GM18870 (cell line): ENCODE data around the gene ATG7.

Experiments used
- ATAC-seq: cut with Tn5 transposase; IDR thresholded peaks from one replicate; pipeline ENCODE4 v1.9.1; 2021; ENCODE audit warnings: moderate library complexity; ENCODE audit not compliant: unreplicated experiment

The ATG7 gene

DNA sequence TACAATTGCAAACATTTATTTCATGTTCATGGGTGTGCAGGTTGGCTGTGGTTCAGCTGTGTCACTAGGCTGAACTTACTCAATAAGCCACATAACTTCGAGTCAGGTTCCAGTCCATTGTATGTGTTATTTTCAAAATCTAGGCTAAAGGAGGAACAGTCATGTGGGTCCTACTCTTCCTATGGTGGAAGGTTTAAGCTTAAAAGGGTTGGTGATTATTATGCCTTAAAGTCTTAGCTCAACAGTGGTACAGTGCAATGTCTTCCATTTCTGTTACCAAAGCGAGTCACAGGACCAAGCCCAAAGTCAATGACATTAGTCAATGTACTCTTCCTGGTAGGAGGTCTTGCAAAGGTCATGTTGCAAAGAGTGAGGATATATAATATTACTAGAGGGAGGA lies 78.2 kb downstream of the ATG7 start:
- no peak for ATAC-seq

DNA sequence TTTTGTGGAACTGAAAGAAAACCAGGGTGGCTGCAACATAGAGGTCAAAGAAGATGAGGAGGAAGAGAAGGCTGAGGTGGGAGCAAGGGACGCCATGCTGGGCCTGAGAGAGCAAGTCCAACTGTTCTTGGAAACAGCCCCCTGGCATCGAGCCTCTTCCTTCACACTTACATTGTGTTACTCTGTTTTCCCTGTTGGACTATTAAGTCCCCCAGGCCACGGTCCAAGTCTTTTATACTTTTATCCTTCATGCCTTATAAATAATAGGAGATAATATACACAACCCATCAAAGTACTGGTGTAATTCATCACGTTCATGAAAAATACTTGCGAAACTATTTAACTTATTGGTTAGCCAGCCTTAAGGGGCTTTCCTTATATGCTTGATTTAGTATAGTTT lies 79.3 kb downstream of the ATG7 start:
- ATAC-seq = no peak

DNA sequence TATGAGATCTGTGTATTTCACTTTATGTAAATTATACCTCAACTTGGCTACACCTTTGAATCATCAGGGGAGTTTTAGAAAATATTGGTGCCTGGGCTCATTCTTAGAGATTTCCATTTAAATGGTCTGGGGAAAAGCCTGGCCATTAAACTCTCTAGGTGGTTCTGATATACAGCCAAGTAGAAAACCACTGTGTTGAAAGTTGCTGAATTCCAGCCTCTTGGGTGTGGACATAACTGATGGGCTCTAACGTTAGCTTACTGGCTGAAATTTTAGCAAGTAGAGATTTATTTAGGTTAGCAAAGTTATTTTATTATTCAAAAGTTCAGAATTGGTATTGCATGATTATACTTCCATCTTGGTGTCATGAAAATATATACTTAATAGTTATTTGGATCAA lies 84.1 kb downstream of the ATG7 start:
- ATAC-seq = no peak

DNA sequence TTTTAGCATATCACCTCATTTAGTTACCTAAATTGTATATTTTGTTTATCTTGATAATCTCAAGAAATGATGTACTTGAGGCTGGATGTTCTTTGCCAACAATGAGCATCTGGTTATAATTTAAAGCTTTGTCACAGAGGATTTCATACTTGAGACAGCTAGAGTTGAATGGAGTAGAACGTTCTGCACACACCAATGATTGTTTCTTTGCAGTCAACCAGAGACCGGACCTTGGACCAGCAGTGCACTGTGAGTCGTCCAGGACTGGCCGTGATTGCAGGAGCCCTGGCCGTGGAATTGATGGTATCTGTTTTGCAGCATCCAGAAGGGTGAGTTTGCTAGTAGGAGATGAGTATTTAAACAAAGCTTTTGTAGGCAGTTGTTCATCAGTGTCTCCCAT lies 90.4 kb downstream of the ATG7 start:
- ATAC-seq = no peak

DNA sequence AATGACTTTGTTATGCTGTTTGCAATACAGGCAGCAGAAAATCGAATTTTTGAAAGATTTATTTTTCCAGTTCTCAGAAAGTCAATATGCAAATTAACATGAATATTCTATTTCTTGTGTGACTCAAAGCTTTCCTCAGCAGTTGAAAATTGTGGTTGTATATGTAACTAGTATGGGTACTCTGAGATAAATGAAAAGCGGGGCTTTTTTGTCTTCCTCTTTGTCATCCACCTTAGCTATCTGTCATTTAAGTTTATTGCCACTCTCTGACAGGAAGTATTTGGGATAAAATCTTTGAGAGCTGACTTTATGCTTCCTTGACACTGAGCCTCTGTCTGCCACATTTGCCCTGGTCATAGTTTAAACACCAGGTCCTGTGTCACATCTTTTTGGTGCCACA lies 91.5 kb downstream of the ATG7 start:
- ATAC-seq = no peak

DNA sequence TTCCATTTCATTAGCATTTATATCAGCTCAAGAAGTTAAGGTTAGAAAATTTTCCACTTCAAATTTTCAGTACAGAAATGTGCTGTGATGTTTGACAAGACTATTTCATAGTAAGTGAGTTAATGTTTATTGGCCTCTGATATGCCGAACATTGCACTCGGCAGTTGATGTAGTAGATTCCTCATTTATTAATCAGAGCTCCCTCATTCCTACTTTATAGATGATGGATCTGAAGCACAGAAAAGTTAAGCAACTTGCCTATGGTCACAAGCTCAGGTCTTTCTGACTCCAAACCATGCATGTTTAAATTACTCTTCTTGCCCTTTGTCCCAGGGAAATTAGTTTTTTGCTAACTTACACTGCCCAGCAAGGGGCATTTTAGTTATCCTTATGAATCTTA lies 92.0 kb downstream of the ATG7 start:
- no peak for ATAC-seq

DNA sequence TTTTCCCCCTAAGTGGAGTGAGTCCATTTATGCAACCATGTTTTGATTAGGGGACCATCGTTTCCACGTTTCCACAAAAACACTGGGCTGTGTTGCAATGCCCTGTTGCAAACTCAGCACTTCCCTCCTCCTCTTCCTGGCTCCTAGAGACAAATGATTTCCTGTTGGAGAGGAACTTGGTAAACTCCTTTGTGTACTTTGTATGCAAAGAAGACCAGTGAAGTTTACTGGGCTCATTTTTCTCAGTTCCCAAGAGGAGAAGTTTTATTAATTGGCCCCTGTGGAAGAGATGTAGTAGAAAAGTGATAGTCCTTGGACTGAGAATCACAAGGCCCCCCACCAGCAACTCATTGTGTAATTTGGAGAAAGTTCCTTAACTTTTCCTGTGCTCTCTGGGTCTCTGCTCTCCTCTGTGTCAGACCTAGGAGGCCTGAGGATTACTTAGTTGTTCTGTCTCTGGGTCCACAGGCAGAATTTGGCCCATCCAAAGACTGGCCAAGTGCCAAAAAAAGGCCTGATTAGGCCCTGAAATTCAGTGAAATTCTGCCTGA lies 95.0 kb downstream of the ATG7 start:
- no peak for ATAC-seq

DNA sequence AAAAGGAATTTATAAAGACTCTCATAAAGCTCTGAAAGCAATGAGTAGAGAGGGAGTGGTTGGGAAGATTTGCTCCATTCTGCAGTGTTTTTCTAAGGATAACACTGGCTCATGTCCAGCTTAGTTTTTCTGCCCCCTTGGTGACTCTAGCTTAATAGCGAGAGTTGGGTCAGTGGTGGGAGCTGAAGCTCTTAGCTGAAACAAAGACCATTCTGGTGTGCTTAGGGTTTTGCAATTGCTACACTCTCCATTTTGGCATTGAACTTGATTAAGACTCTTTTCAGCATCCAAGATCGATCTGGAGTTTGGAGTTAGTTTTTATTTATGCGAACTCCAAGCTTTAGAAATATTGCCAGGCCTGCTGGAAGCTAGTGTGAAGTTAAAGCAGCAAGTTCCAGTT lies 98.0 kb downstream of the ATG7 start:
- ATAC-seq = no peak

DNA sequence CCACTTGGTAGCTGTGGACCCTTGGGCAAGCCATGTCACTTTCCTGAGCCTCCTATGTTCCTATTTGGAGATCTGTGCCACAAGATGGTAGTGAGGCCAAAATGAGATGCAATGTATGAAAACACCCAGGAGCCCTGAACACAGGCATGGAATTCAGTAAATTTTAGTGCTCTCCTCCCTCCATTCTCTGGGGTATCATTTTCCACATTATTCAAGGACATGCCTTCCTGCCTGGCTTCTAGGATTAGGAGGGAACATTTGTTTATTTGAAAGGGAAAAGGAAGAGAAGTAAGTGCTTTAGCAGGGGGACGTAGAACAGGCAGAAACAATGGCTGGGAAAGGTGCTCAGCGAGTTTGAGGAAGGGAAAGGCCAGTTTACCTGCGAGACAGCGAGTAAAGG lies 98.8 kb downstream of the ATG7 start:
- no peak for ATAC-seq

DNA sequence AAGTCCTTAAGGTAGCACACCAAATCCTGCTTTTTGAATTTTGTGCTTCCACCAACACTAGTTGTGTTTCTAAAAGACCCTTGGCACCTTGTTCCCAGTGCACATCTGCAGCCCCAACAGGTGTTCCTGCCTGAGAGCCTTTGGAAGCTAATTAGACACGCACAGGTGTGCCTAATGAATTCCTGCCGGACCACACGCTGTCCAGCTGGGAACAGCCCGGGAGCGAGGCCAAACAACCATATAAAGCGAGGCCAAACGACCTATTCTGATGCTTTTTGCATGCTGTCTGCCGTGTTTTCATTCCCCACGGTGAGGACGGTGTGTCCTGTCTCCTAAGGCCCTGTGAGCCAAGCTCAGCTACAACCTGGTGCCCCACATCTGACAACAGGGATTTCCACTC lies 99.5 kb downstream of the ATG7 start:
- ATAC-seq = no peak

DNA sequence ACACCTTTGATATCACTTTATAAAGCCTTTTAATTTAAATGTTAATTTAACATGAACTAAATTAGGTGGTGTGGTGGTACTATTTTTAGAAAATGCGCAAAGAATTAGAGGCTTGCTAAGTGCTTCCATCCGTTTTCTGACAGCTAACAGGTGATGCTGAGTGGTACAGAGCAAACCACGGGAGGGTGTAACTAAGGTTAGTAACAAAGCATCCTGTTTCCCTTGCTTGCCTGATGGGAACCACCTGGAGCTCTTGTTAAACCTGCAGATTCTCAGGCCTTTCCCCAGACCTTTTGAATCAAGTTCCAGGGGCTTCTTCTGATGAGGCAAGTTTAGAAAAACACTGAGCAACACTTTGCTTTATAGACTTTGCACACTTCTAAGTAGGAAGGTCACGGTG lies 101.0 kb downstream of the ATG7 start:
- no peak for ATAC-seq

DNA sequence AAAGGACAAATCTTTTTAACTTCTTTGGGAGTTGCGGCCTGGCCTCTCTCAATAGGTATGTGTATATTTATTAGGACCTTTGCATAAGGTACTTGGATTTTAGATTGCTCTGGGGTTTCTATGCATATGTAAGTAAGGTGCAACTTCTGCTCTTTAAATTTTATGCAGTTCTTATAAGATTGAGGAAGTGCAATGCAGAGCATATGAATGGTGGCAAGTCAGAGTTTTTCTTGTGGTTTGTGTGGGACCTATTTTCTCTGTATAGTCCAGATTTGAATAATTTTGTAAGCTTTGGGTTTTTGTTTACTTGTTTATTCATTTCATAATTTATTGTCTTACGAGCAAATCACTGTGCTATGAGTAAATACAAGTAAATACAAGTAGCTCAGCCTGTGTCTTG lies 101.5 kb downstream of the ATG7 start:
- ATAC-seq = no peak

DNA sequence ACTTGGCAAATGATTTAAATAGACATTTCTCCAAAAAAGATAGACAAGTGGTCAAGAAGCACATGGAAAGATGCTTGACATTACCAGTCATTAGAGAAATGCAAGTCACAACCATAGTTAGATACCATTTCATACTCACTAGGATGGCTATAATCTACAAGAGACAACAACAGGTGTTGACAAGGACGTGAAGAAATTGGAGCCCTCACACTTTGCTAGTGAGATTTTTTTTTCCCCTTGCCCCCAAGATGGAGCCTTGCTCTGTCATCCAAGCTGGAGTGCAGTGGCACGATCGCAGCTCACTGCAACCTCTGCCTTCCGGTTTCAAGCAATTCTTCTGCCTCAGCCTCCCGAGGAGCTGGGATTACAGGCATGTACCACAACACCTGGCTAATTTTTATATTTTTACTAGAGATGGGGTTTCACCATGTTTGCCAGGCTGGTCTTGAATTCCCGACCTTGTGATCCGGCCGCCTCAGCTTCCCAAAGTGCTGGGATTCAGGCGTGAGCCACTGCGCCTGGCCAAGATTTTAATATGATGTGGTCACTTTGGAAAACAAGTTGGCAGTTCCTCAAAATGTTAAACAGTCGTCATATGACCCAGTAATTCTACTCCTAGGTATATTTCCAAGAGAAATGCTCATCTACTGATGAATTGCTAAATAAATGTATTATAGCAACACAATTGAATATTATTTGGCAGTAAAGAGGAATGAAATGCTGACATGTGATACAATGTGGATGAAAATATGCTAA lies 103.3 kb downstream of the ATG7 start:
- no peak for ATAC-seq

DNA sequence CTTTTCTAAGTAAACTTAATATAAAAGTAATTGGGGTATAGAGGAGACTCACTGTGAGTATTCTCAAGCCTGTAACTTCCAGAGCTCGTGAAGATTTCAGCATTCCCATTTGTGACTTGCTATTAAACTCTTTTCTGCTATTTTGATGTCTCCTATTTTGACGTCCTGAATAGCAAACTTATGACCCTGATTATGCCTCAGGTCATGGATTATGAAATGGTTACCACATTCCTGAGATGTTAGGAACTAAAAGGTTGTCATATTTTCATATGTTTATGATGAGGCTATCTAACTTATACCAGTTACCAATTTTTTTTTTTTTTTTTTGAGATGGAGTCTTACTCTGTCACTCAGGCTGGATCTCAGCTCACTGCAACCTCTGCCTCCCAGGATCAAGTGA lies 105.5 kb downstream of the ATG7 start:
- no peak for ATAC-seq

DNA sequence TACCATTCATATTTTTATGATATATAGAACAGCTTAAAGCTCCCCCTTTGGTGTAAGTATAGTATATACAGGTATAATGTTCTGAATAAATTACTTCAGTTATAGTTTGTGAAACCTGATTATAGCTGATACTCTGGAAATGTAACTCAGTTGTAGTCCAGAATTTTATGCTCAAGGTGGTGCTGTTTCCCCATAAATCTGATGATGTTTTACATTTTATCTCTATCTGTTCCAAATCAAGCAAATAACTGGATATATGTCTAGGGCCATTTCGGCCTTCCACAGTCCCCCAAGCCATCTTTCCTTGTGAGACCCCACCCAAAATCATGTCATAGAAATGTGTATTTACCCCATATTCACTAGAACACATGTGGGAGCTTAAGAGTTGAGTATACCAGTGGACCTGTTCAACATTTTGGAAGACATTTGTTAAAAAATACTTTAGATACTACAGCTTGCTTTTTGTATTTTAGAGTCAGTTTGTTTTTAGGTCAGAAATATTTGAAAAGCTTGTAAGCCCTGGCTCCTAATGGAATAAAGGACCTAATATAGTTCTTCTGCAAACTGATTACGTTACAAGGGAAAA lies 107.1 kb downstream of the ATG7 start:
- ATAC-seq = no peak

DNA sequence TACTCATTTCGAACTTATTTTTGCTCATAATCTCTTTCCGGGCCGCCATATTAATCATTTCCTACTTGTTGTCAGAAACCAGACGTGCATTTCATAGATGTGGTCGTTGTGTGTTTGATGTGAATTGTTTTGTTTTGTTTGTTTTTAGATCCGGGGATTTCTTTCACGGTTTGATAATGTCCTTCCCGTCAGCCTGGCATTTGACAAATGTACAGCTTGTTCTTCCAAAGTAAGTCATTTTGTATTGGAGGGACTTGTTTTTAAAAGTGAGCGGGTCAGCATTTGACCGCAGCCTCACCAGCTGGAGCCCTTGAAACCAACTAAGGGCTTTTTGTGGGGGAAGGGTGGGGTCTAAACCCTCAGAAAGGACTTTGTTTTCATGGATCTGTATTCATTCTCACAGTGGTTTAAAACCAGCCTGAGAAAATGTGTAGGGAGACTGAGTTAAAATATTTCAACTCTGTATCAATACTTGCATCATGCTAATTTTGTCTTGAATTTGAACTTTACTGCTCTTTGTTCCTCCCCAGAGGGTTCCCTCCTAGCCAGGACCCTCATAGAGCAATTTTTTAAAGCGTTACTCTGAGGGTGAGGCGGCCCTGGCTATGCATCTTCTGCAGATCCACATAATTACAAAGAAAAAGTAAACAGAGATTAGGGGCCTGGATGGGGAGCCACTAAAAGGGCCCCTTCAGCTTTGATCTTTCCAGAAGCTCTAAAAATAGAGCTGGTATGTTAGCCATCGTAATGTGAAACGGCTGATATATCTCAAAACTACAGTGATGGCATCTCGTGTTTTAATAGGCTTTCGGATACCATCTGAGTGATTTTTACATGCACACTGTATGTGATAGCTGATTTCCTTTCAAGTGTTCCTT lies 107.9 kb downstream of the ATG7 start:
- ATAC-seq = no peak

DNA sequence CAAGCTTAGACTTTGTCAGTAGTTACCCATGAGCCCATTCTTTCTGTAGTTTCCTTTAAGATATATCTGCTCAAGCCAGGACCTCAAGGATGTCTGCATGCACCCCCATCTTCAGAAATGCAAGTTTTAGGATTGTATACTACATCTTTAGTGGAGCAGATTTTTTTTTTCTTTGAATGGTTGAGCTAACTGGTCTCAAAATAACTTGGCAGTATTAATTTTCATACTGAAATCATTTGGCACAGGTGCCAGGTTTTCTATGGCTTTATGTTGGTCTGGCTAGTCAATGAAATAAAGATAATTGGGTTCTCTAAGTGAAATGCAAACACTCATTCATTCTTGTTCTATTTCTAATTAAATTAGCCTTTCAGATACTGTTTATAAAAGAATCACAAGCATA lies 108.9 kb downstream of the ATG7 start:
- ATAC-seq = no peak

DNA sequence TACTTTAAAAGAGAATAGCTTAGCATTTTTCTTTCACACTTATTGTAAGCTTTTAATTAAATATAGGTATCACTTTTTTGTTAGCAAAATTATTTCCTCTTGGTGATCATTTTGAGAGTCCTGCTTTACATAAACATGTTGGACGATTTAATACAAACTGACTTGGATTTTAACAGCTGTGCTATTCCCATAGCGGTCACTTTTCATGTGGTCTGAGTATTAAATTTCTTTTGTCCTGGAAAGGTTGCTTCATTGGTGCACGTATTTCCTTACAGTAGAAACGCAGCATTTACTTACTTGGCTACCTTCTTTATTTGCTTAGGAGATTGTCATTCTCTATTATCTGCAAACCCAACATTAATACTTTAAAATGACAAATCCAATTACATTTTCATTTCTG lies 109.4 kb downstream of the ATG7 start:
- no peak for ATAC-seq

DNA sequence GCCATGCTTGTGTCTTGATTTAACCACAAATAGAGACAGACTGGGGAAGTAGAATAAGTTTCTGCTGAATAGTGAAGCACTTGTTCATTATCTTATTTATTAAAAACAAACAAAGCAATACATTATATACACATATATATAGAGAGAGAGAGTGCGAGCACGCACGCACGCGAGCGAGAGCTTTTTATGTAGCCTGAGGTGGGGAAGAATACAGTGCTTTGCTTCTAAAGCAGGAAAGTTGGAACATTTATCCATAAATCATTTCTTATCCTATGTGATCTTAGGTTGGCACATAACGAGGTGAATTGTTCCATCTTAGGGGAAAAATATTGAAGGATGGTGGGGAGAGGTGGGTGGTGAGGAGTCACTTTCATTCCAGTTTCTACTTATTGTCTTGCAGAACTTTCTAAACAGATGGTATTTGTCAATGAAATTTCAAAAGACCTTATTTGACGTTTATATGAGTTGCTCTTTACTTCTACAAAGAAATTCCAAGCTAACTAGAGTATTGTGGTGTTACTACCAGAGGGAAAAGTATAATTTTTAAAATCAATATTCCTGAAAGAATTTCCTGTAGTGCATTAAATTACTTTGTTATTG lies 110.0 kb downstream of the ATG7 start:
- ATAC-seq = no peak

DNA sequence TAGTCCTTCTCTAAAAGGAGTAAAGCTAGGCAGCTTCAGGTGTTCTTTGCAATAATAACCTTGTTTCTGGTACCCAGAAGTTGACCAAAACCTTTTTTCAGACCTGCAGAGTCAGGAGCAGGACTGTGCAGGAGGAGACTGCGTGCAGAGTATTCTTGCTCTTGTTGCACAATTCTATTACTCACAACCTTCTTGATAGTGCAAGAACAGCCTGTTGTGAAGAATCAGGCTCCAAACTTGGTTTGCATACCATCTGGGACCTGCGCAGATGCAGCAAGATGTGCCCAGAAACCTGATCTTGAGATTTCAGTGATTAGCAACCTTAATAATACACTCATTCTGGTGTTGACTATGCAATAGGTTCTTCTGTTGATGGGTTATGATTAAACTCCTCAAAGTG lies 111.9 kb downstream of the ATG7 start:
- ATAC-seq = no peak

DNA sequence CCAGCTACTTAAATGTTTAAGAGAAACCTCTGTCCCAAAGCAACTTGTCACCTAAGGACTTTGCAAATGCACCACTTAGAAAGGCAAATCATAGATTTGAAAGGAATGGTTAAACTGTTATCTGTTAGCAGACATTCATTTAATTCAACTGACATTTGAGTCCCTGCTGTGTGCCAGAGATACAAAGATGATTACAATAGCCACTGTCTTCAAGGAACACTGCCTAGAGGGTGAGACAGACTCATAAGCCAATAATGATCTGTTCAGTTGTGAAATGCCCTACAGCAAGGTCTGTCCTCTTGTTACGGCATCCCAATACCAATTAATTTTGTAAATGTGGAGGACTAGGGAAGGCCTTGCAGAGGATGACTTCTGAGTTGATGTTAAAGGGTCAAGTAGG lies 113.1 kb downstream of the ATG7 start:
- no peak for ATAC-seq
